Cardiac septum (tissue), 1 donor: Measurements from ENCODE around the gene POLR2M. TPM values are rescaled to one million over a fixed set of nuclear protein-coding genes. Genes with fewer than 3 reads are reported as not detected.

Experiments used
- total RNA-seq: library from RNA; stranded (reverse); fragmentation: NEBNext Ultra II Directional; extraction: Animal tissue kit (Norgen Biotek cat#: 25700); gene quantifications from one replicate; pipeline ENCODE4 v1.2.1, GENCODE V29; 2021
- donor health status: DM: no; HTN: no; CAD: no.

The POLR2M gene
- total RNA-seq, 1 donor from 2014 or later, result 80.8 TPM

Other genes with a start within 250 kb of the POLR2M start
- 658 TPM for gene MYZAP, start 114.8 kb upstream of the POLR2M start, total RNA-seq